Measurements from ENCODE around the gene TMEM190.

The TMEM190 gene

GRCh38 chr19:55358493-55358892 is 18.1 kb upstream of the TMEM190 start:
- Histone ChIP-seq H3K9me3 (no peaks in the 10 kb centered on the region), H3K27me3 (ENCODE audit: low read depth) (peaks cover 30% of the 10 kb centered on the region), H3K4me3 (no peak overlapping the region), H3K4me1 (peaks cover 2% of the 10 kb centered on the region; the same call in 1 of the 2 replicates), H3K36me3 (replicated peaks) (no peaks in the 10 kb centered on the region)
- DNase-seq (ENCODE audit: low spot score in 2 of 2), result no peak
- in situ Hi-C loops (cut with MboI; ENCODE audit: low sequenced_read_pairs), result no loop called here

- no peak overlapping the region for H3K4me3 ChIP-seq
- H3K9me3 ChIP-seq, result no peaks in the 10 kb centered on the region
- DNase-seq (ENCODE audit: low spot score in 2 of 2), result no peak
- H3K4me1 ChIP-seq, result no peaks in the 10 kb centered on the region
- H3K36me3 ChIP-seq (replicated peaks), result no peaks in the 10 kb centered on the region
- H3K27me3 ChIP-seq (ENCODE audit: low read depth), result peaks cover 25% of the 10 kb centered on the region
- in situ Hi-C loops (cut with MboI; ENCODE audit: low sequenced_read_pairs), result no loop called here
These were observed 17.4 kb upstream of the TMEM190 start for GRCh38 chr19:55358943-55359908.

GRCh38 chr19:55360902-55361301 is 15.7 kb upstream of the TMEM190 start:
- Histone ChIP-seq H3K27me3 (ENCODE audit: low read depth) (peaks cover 13% of the 10 kb centered on the region), H3K4me1 (no peaks in the 10 kb centered on the region), H3K4me3 (no peak overlapping the region), H3K36me3 (replicated peaks) (no peaks in the 10 kb centered on the region), H3K9me3 (no peaks in the 10 kb centered on the region)
- in situ Hi-C loops (cut with MboI; ENCODE audit: low sequenced_read_pairs), result no loop called here
- DNase-seq (ENCODE audit: low spot score in 2 of 2), result no peak

GRCh38 chr19:55362174-55362989 is 14.2 kb upstream of the TMEM190 start:
- H3K36me3 ChIP-seq (replicated peaks), result no peaks in the 10 kb centered on the region
- H3K9me3 ChIP-seq, result no peaks in the 10 kb centered on the region
- in situ Hi-C loops (cut with MboI; ENCODE audit: low sequenced_read_pairs), result no loop called here
- no peaks in the 10 kb centered on the region for H3K4me1 ChIP-seq
- no peak overlapping the region for H3K4me3 ChIP-seq
- peaks cover 1% of the 10 kb centered on the region; the same call in 1 of the 2 replicates for H3K27me3 ChIP-seq (ENCODE audit: low read depth)
- DNase-seq (ENCODE audit: low spot score in 2 of 2), result no peak

GRCh38 chr19:55362990-55363716 is 13.5 kb upstream of the TMEM190 start, which contains the start of gene GARIN5B:
GARIN5B (minus strand) TSS chr19:55363260; CDS start chr19:55363066, 194 bp downstream.
- Histone ChIP-seq H3K4me1 (no peaks in the 10 kb centered on the region), H3K36me3 (replicated peaks) (no peaks in the 10 kb centered on the region), H3K27me3 (ENCODE audit: low read depth) (no peaks in the 10 kb centered on the region), H3K9me3 (no peaks in the 10 kb centered on the region), H3K4me3 (no peak within 1 kb of the TSS)
- in situ Hi-C loops (cut with MboI; ENCODE audit: low sequenced_read_pairs), result no loop called here
- no peak for DNase-seq (ENCODE audit: low spot score in 2 of 2)

- no peak overlapping the region for H3K4me3 ChIP-seq
- H3K9me3 ChIP-seq, result no peaks in the 10 kb centered on the region
- in situ Hi-C loops (cut with MboI; ENCODE audit: low sequenced_read_pairs), result no loop called here
- H3K4me1 ChIP-seq, result no peaks in the 10 kb centered on the region
- H3K36me3 ChIP-seq (replicated peaks), result no peaks in the 10 kb centered on the region
- no peak for DNase-seq (ENCODE audit: low spot score in 2 of 2)
- peaks cover 11% of the 10 kb centered on the region; the same call in 1 of the 2 replicates for H3K27me3 ChIP-seq (ENCODE audit: low read depth)
These were observed 11.4 kb upstream of the TMEM190 start for GRCh38 chr19:55365245-55365644.

- no peaks in the 10 kb centered on the region for H3K4me1 ChIP-seq
- peaks cover 17% of the 10 kb centered on the region for H3K27me3 ChIP-seq (ENCODE audit: low read depth)
- in situ Hi-C loops (cut with MboI; ENCODE audit: low sequenced_read_pairs), result no loop called here
- no peaks in the 10 kb centered on the region for H3K36me3 ChIP-seq (replicated peaks)
- no peaks in the 10 kb centered on the region for H3K9me3 ChIP-seq
- no peak overlapping the region for H3K4me3 ChIP-seq
- DNase-seq (ENCODE audit: low spot score in 2 of 2), result no peak
These were observed 10.7 kb upstream of the TMEM190 start for GRCh38 chr19:55365964-55366363.

GRCh38 chr19:55366790-55367189 is 9.8 kb upstream of the TMEM190 start:
- no peaks in the 10 kb centered on the region for H3K4me1 ChIP-seq
- no peaks in the 10 kb centered on the region for H3K36me3 ChIP-seq (replicated peaks)
- H3K27me3 ChIP-seq (ENCODE audit: low read depth), result peaks cover 23% of the 10 kb centered on the region
- H3K9me3 ChIP-seq, result no peaks in the 10 kb centered on the region
- no peak for DNase-seq (ENCODE audit: low spot score in 2 of 2)
- in situ Hi-C loops (cut with MboI; ENCODE audit: low sequenced_read_pairs), result no loop called here
- no peak overlapping the region for H3K4me3 ChIP-seq

- no peaks in the 10 kb centered on the region for H3K4me1 ChIP-seq
- H3K4me3 ChIP-seq, result no peak overlapping the region
- in situ Hi-C loops (cut with MboI; ENCODE audit: low sequenced_read_pairs), result no loop called here
- no peak for DNase-seq (ENCODE audit: low spot score in 2 of 2)
- H3K36me3 ChIP-seq (replicated peaks), result no peaks in the 10 kb centered on the region
- H3K9me3 ChIP-seq, result no peaks in the 10 kb centered on the region
- H3K27me3 ChIP-seq (ENCODE audit: low read depth), result peaks cover 30% of the 10 kb centered on the region
These were observed 8.5 kb upstream of the TMEM190 start for GRCh38 chr19:55368106-55368505.

GRCh38 chr19:55368701-55369563 is 7.7 kb upstream of the TMEM190 start:
- in situ Hi-C loops (cut with MboI; ENCODE audit: low sequenced_read_pairs), result no loop called here
- Histone ChIP-seq H3K4me3 (peak overlapping the region; percentile 23), H3K9me3 (no peaks in the 10 kb centered on the region), H3K4me1 (no peaks in the 10 kb centered on the region), H3K27me3 (ENCODE audit: low read depth) (peaks cover 30% of the 10 kb centered on the region), H3K36me3 (replicated peaks) (no peaks in the 10 kb centered on the region)
- DNase-seq (ENCODE audit: low spot score in 2 of 2), result peak in 1 of 2 experiments; percentile 49

- H3K4me3 ChIP-seq, result peak overlapping the region; percentile 31
- H3K9me3 ChIP-seq, result no peaks in the 10 kb centered on the region
- no peaks in the 10 kb centered on the region for H3K36me3 ChIP-seq (replicated peaks)
- peak; percentile 10 to 70 for DNase-seq (ENCODE audit: low spot score in 2 of 2)
- H3K4me1 ChIP-seq, result no peaks in the 10 kb centered on the region
- in situ Hi-C loops (cut with MboI; ENCODE audit: low sequenced_read_pairs), result no loop called here
- peaks cover 30% of the 10 kb centered on the region for H3K27me3 ChIP-seq (ENCODE audit: low read depth)
These were observed 6.8 kb upstream of the TMEM190 start for GRCh38 chr19:55369653-55370304.

GRCh38 chr19:55370305-55370988 is 6.2 kb upstream of the TMEM190 start, which contains the start of gene IL11:
IL11 (minus strand) TSS chr19:55370463; CDS start chr19:55370310, 153 bp downstream.
- Histone ChIP-seq H3K4me3 (peak within 1 kb of the TSS; percentile 31), H3K36me3 (replicated peaks) (no peaks in the 10 kb centered on the region), H3K4me1 (no peaks in the 10 kb centered on the region), H3K27me3 (ENCODE audit: low read depth) (peaks cover 30% of the 10 kb centered on the region), H3K9me3 (no peaks in the 10 kb centered on the region)
- in situ Hi-C loops (cut with MboI; ENCODE audit: low sequenced_read_pairs), result no loop called here
- no peak for DNase-seq (ENCODE audit: low spot score in 2 of 2)

All from HAP-1 (cell line).